Measurements from ENCODE around the gene AGO1.

DNA sequence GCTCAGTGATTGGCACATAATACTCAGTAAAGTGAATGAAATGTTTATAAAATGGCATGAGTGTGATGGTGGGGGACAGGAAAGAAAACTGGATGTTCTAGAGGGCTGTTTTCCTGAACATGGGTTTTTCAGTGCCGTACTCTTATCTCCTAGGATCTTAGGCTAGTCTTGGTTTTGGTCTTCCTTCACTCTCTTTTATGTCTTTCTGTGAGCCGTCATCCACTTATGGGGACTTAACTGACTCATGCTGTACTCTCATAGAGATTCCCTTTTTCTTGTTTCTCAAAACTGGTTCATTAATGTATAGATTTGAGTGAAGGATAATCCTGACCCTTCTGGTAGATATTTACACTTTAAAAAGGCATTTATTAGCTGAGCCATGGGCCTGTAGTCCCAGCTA lies 64.5 kb downstream of the AGO1 start:
- no peak for TF ChIP-seq CTCF (IDR thresholded peaks at IDR 0.05)
- no peak for TF ChIP-seq EZH2 (IDR thresholded peaks at IDR 0.05; ENCODE audit: borderline replicate concordance, insufficient read depth, low read depth, low read length, poor library complexity, severe bottlenecking)
